SK-N-SH treated with all-trans-retinoic acid at 6 μM for 48 hours (cell line): ENCODE results near the gene SPINK2.

Experiments
- ATAC-seq: fragments of 200-7000 bp; cut with Tn5 transposase; 3 replicates; pipeline ENCODE4 v1.9.1; 2020; ENCODE audit warnings: mild to moderate bottlenecking, moderate library complexity
- ARNTL ChIP-seq: fragments of 450-650 bp; formaldehyde crosslinking; IDR thresholded peaks from 2 replicates; pipeline ENCODE4 v1.5.0; 2020; ENCODE audit warnings: low read depth, mild to moderate bottlenecking, moderate library complexity, borderline replicate concordance
- BACH2 ChIP-seq: fragments of 250-450 bp; sonication (Bioruptor Pico); IDR thresholded peaks from 2 replicates; pipeline ENCODE4 v1.9.0; 2021; ENCODE audit warnings: mild to moderate bottlenecking, borderline replicate concordance
- CSDC2 ChIP-seq: fragments of 250-450 bp; sonication (Bioruptor Pico); IDR thresholded peaks from 2 replicates; pipeline ENCODE4 v1.5.0; 2020; ENCODE audit warnings: mild to moderate bottlenecking, moderate library complexity
- ESRRG ChIP-seq: fragments of 250-450 bp; sonication (Bioruptor Pico); IDR thresholded peaks from 2 replicates; pipeline ENCODE4 v1.6.1; 2021; ENCODE audit warnings: mild to moderate bottlenecking
- GLIS3 ChIP-seq: fragments of 250-450 bp; sonication (Bioruptor Pico); IDR thresholded peaks from 2 replicates; pipeline ENCODE4 v1.5.0; 2020; ENCODE audit warnings: mild to moderate bottlenecking, moderate library complexity
- ISL1 ChIP-seq: fragments of 250-450 bp; sonication (Bioruptor Pico); IDR thresholded peaks from 2 replicates; pipeline ENCODE4 v2.1.2; 2022; ENCODE audit warnings: mild to moderate bottlenecking, moderate library complexity
- OSR1 ChIP-seq: fragments of 250-450 bp; sonication (Bioruptor Pico); IDR thresholded peaks from 2 replicates; pipeline ENCODE4 v1.8.0; 2022; ENCODE audit warnings: moderate library complexity, mild to moderate bottlenecking, inconsistent platforms
- PPARA ChIP-seq: fragments of 250-450 bp; sonication (Bioruptor Pico); IDR thresholded peaks from 2 replicates; pipeline ENCODE4 v1.5.0; 2020; ENCODE audit warnings: mild to moderate bottlenecking, borderline replicate concordance
- RARB ChIP-seq: fragments of 250-450 bp; sonication (Bioruptor Pico); IDR thresholded peaks from 2 replicates; pipeline ENCODE4 v1.8.0; 2021; ENCODE audit warnings: mild to moderate bottlenecking, moderate library complexity
- SNAI2 ChIP-seq: fragments of 250-450 bp; sonication (Bioruptor Pico); IDR thresholded peaks from 2 replicates; pipeline ENCODE4 v1.5.0; 2020; ENCODE audit warnings: mild to moderate bottlenecking, moderate library complexity
- TOX ChIP-seq: fragments of 250-450 bp; sonication (Bioruptor Pico); IDR thresholded peaks from 2 replicates; pipeline ENCODE4 v1.8.0; 2021; ENCODE audit warnings: mild to moderate bottlenecking, moderate library complexity, borderline replicate concordance
- ZC3H10 ChIP-seq: fragments of 250-450 bp; sonication (Bioruptor Pico); IDR thresholded peaks from 2 replicates; pipeline ENCODE4 v1.5.1; 2021; ENCODE audit warnings: mild to moderate bottlenecking, moderate library complexity
- ZFP3 ChIP-seq: fragments of 250-450 bp; sonication (Bioruptor Pico); IDR thresholded peaks from 2 replicates; pipeline ENCODE4 v1.5.0; 2020; ENCODE audit warnings: mild to moderate bottlenecking, moderate library complexity
- ZFP30 ChIP-seq: fragments of 450-650 bp; formaldehyde crosslinking; IDR thresholded peaks from 2 replicates; pipeline ENCODE4 v1.5.0; 2022; ENCODE audit warnings: mild to moderate bottlenecking, moderate library complexity
- ZNF565 ChIP-seq: fragments of 450-650 bp; formaldehyde crosslinking; conservative IDR thresholded peaks from 2 replicates; pipeline ENCODE4 v1.5.0; 2020; ENCODE audit warnings: low read depth, mild to moderate bottlenecking, moderate library complexity
- ZNF70 ChIP-seq: fragments of 450-650 bp; formaldehyde crosslinking; IDR thresholded peaks from 2 replicates; pipeline ENCODE4 v1.5.0; 2020; ENCODE audit warnings: mild to moderate bottlenecking, moderate library complexity
- ZNF8 ChIP-seq: fragments of 450-650 bp; formaldehyde crosslinking; IDR thresholded peaks from 2 replicates; pipeline ENCODE4 v1.5.0; 2020; ENCODE audit warnings: mild to moderate bottlenecking, moderate library complexity
- TF ChIP-seq, protein P1 (sequence below): fragments of 250-450 bp; sonication (Bioruptor Pico); IDR thresholded peaks from 2 replicates; pipeline ENCODE4 v1.5.0; 2020; ENCODE audit warnings: mild to moderate bottlenecking, moderate library complexity
- TF ChIP-seq, protein P2 (sequence below): fragments of 250-450 bp; sonication (Bioruptor Pico); IDR thresholded peaks from 2 replicates; pipeline ENCODE4 v1.5.1; 2021; ENCODE audit warnings: mild to moderate bottlenecking, moderate library complexity
- TF ChIP-seq, protein P3 (sequence below): fragments of 250-450 bp; sonication (Bioruptor Pico); IDR thresholded peaks from 2 replicates; pipeline ENCODE4 v1.8.0; 2020; ENCODE audit warnings: mild to moderate bottlenecking, moderate library complexity, borderline replicate concordance

SPINK2 gene

DNA sequence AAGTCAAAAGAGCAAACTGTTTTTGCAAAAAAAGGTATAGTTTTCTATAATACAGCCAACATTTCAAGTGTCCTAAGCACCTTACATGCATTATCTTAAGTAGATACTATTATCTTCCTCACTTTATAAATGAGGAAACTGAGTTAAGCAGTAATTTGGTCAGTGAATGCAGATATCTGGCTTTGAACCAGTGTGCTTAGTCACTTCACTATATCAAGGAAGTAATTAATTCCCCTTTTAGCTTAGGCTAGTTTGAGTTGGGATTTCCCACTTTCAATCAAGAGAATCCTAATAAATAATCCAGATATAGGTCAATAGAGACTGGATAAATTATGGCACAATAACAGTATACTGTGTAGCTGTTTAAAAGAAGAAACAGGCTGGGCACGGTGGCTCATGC lies 14.8 kb downstream of the SPINK2 start:
- TF ChIP-seq ZFP3 (CRISPR knock-in tag) (no peak), ZNF70 (CRISPR knock-in tag) (no peak), OSR1 (CRISPR knock-in tag) (no peak), GLIS3 (CRISPR knock-in tag) (no peak), ARNTL (no peak), ZNF8 (CRISPR knock-in tag) (no peak), ISL1 (no peak), BACH2 (no peak), RARB (no peak), ZC3H10 (no peak), TOX (no peak), ZFP30 (CRISPR knock-in tag) (no peak)
- TF ChIP-seq, protein P1, sequence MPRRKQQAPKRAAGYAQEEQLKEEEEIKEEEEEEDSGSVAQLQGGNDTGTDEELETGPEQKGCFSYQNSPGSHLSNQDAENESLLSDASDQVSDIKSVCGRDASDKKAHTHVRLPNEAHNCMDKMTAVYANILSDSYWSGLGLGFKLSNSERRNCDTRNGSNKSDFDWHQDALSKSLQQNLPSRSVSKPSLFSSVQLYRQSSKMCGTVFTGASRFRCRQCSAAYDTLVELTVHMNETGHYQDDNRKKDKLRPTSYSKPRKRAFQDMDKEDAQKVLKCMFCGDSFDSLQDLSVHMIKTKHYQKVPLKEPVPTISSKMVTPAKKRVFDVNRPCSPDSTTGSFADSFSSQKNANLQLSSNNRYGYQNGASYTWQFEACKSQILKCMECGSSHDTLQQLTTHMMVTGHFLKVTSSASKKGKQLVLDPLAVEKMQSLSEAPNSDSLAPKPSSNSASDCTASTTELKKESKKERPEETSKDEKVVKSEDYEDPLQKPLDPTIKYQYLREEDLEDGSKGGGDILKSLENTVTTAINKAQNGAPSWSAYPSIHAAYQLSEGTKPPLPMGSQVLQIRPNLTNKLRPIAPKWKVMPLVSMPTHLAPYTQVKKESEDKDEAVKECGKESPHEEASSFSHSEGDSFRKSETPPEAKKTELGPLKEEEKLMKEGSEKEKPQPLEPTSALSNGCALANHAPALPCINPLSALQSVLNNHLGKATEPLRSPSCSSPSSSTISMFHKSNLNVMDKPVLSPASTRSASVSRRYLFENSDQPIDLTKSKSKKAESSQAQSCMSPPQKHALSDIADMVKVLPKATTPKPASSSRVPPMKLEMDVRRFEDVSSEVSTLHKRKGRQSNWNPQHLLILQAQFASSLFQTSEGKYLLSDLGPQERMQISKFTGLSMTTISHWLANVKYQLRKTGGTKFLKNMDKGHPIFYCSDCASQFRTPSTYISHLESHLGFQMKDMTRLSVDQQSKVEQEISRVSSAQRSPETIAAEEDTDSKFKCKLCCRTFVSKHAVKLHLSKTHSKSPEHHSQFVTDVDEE (CRISPR knock-in tag) = no peak
- TF ChIP-seq, protein P2, sequence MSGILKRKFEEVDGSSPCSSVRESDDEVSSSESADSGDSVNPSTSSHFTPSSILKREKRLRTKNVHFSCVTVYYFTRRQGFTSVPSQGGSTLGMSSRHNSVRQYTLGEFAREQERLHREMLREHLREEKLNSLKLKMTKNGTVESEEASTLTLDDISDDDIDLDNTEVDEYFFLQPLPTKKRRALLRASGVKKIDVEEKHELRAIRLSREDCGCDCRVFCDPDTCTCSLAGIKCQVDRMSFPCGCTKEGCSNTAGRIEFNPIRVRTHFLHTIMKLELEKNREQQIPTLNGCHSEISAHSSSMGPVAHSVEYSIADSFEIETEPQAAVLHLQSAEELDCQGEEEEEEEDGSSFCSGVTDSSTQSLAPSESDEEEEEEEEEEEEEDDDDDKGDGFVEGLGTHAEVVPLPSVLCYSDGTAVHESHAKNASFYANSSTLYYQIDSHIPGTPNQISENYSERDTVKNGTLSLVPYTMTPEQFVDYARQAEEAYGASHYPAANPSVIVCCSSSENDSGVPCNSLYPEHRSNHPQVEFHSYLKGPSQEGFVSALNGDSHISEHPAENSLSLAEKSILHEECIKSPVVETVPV = no peak
- ATAC-seq = no peak

DNA sequence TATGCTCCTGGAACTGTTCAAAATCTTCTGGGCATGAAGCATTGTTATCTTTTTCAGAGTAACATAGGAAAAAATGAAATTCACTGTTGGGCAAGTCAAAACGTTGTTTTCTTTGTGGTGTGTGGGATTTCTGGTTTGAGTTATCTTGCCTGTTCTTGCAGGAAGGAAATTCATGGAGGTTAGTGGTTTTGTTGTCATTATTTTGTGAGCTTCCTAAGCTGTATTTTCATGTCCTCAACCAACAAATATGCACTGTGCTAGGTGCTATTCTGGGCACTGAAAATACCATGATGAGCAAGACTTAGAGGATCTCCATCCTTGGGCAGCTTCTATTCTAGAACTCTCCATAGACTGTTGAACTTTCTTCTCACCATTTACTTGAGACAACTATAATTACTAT lies 16.9 kb downstream of the SPINK2 start:
- TF ChIP-seq CSDC2 (no peak), PPARA (CRISPR knock-in tag) (no peak), ZC3H10 (no peak), SNAI2 (CRISPR knock-in tag) (no peak), ZNF565 (CRISPR knock-in tag) (no peak), ISL1 (no peak), ZFP30 (CRISPR knock-in tag) (no peak), ESRRG (CRISPR knock-in tag) (no peak), GLIS3 (CRISPR knock-in tag) (no peak), BACH2 (no peak), ZFP3 (CRISPR knock-in tag) (no peak), ZNF8 (CRISPR knock-in tag) (no peak)
- TF ChIP-seq, protein P2 = no peak
- TF ChIP-seq, protein P1 (CRISPR knock-in tag) = no peak
- TF ChIP-seq, protein P3, sequence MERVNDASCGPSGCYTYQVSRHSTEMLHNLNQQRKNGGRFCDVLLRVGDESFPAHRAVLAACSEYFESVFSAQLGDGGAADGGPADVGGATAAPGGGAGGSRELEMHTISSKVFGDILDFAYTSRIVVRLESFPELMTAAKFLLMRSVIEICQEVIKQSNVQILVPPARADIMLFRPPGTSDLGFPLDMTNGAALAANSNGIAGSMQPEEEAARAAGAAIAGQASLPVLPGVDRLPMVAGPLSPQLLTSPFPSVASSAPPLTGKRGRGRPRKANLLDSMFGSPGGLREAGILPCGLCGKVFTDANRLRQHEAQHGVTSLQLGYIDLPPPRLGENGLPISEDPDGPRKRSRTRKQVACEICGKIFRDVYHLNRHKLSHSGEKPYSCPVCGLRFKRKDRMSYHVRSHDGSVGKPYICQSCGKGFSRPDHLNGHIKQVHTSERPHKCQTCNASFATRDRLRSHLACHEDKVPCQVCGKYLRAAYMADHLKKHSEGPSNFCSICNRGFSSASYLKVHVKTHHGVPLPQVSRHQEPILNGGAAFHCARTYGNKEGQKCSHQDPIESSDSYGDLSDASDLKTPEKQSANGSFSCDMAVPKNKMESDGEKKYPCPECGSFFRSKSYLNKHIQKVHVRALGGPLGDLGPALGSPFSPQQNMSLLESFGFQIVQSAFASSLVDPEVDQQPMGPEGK (CRISPR knock-in tag) = no peak
- no peak for ATAC-seq

DNA sequence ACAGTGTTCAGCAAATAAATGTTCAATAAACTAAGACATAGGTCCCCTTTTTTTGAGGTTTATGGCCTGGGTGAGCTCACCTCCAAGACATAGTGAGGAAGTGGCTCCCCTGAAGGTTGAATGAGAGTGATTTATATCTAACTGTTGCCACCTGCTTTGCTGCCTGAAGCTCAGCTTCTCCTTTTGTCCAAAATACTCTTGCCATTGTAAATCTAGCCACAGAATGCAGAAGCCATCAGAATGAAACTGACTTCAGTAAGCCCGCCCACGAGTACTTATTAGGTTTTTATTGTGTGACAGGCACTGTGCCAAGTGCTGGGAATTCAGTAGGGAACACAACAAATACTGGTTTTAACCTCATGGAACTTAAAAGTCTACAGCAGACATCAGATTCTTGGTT lies 18.0 kb downstream of the SPINK2 start:
- TF ChIP-seq ARNTL (no peak), ZFP30 (CRISPR knock-in tag) (no peak)

More for the DNA sequence above, 18.0 kb downstream of the SPINK2 start:
- ATAC-seq = no peak
